SK-N-MC (cell line): ENCODE measurements around the gene KRT24.

Source experiments
- EZH2 ChIP-seq: fragments of 200-600 bp; sonication (generic); IDR thresholded peaks from one replicate; pipeline ENCODE4 v1.6.1; 2017; ENCODE audit warnings: antibody characterized with exemption
- FOXP2 ChIP-seq: optimal IDR thresholded peaks from 2 replicates; pipeline ENCODE3; 2011; ENCODE audit warnings: mild to moderate bottlenecking, moderate library complexity; ENCODE audit not compliant: insufficient read depth; ENCODE audit errors: extremely low read length, control extremely low read depth
- POLR2AphosphoS5 ChIP-seq: IDR thresholded peaks from 2 replicates; pipeline ENCODE4 v1.6.1; 2012; ENCODE audit warnings: mild to moderate bottlenecking, low read depth, low read length, borderline replicate concordance

GRCh38 chr17:40714473-40714872 lies 10.9 kb upstream of the KRT24 start:
- TF ChIP-seq POLR2AphosphoS5 (no peak), EZH2 (no peak), FOXP2 (no peak)
